Vagina (tissue), 2 donors: ENCODE measurements around the gene SNU13.

ENCODE experiments used
- CTCF ChIP-seq, 3 experiments: fragments of 450-650 bp in 2 of 3; fragments of 200-600 bp in 1 of 3; sonication (generic) in 1 of 3; IDR thresholded peaks; one replicate each; pipeline ENCODE4 v1.5.1; 2017 to 2019; ENCODE audit warnings: antibody characterized with exemption in 3 of 3, mild to moderate bottlenecking in 2 of 3, moderate library complexity in 2 of 3
- POLR2A ChIP-seq, 2 donors: fragments of 450-650 bp; IDR thresholded peaks; one replicate each; pipeline ENCODE4 v1.6.1; 2017; ENCODE audit warnings: antibody characterized with exemption in 2 of 2, mild to moderate bottlenecking in 2 of 2, moderate library complexity in 2 of 2
- POLR2AphosphoS5 ChIP-seq, 2 donors: sonication (generic); formaldehyde crosslinking; IDR thresholded peaks; one replicate each; pipeline ENCODE4 v1.9.0; 2017; ENCODE audit warnings: antibody characterized with exemption in 2 of 2, mild to moderate bottlenecking in 2 of 2, low read depth in 1 of 2; ENCODE audit not compliant: insufficient read depth in 1 of 2

GRCh38 chr22:41683616-41684015, 5.1 kb downstream of the SNU13 start:
- no peak for TF ChIP-seq POLR2A (IDR thresholded peaks at IDR 0.05)
- TF ChIP-seq CTCF (IDR thresholded peaks at IDR 0.05) = no peak
- no peak for TF ChIP-seq POLR2AphosphoS5 (IDR thresholded peaks at IDR 0.05; ENCODE audit: insufficient read depth in 1 of 2, low read depth in 1 of 2)
